K562 (cell line): ENCODE results near the gene DUS1L.

Source experiments
- CTCF ChIP-seq, 3 experiments: IDR thresholded peaks in 2 of 3; conservative IDR thresholded peaks in 1 of 3; 2 replicates each; pipeline ENCODE4 v1.5.1; 2011 to 2012; ENCODE audit warnings: low read length in 3 of 3, mild to moderate bottlenecking in 3 of 3, control low read depth in 2 of 3, improper control_type of control experiment in 1 of 3, inconsistent platforms in 1 of 3, low read depth in 1 of 3, mixed read lengths in 1 of 3, moderate library complexity in 1 of 3; ENCODE audit not compliant: insufficient read depth in 2 of 3
- EZH2 ChIP-seq: IDR thresholded peaks from 2 replicates; pipeline ENCODE4 v1.6.1; 2012; ENCODE audit warnings: low read depth, mild to moderate bottlenecking, inconsistent platforms, low read length, borderline replicate concordance
- GATA2 ChIP-seq: sonication (generic); formaldehyde crosslinking; IDR thresholded peaks from 2 replicates; pipeline ENCODE4 v1.4.0; 2020; ENCODE audit warnings: mild to moderate bottlenecking, missing genetic modification reagents
- MTF1 ChIP-seq: fragments of 250-450 bp; sonication (Bioruptor Pico); IDR thresholded peaks from 2 replicates; pipeline ENCODE4 v1.9.0; 2021; ENCODE audit warnings: moderate library complexity, mild to moderate bottlenecking, inconsistent platforms, borderline replicate concordance
- RBM39 ChIP-seq: fragments of 200-400 bp; formaldehyde crosslinking; optimal IDR thresholded peaks from 2 replicates; pipeline ENCODE3; 2018; ENCODE audit warnings: low read depth, low read length
- TEAD4 ChIP-seq, 2 experiments: sonication (generic) in 1 of 2; formaldehyde crosslinking in 1 of 2; IDR thresholded peaks; 2 replicates each; pipeline versions ENCODE4 v1.6.1 to v1.8.0; 2012 to 2022; ENCODE audit warnings: borderline replicate concordance in 1 of 2, inconsistent platforms in 1 of 2, low read length in 1 of 2, mild to moderate bottlenecking in 1 of 2, missing genetic modification reagents in 1 of 2
- TF ChIP-seq, protein P1 (sequence below): sonication (generic); formaldehyde crosslinking; IDR thresholded peaks from 2 replicates; pipeline ENCODE4 v1.8.1; 2022; ENCODE audit warnings: missing genetic modification reagents

DNA sequence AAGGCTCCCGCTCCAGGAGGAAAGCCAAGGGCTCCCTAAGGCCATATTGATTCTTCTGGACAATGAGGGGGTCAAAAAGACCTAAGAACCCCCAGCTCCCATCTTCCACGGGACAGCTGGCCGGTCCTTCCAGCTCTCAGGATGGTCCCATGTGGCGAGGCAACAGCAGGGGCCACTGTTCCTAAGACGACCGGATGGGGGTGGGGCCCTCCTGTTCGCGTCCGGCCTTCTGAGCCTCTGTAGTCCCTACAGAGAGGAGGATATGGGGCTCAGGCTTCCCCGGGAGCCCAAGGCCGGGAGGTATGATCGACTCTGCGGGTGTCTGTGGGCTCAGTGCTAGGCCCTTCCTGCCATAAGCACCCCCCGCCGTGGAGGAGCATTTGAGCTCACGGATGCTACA, 22.1 kb downstream of the DUS1L start:
- TF ChIP-seq MTF1 (CRISPR knock-in tag) (no peak), CTCF (IDR thresholded peaks at IDR 0.05 in 2 of 3, conservative IDR thresholded peaks at IDR 0.05 in 1 of 3; ENCODE audit: insufficient read depth in 2 of 3, low read depth in 1 of 3, low read length in 3 of 3) (0 out of 6 replicates have a peak, but pooled peaks of 1 of the 3 experiments have one; percentile 4), EZH2 (no peak), RBM39 (no peak), GATA2 (CRISPR knock-in tag) (no peak), TEAD4 (IDR thresholded peaks at IDR 0.05; ENCODE audit: low read length) (no peak), TEAD4 (CRISPR knock-in tag; IDR thresholded peaks at IDR 0.05; ENCODE audit: borderline replicate concordance) (no peak)
- TF ChIP-seq, protein P1, sequence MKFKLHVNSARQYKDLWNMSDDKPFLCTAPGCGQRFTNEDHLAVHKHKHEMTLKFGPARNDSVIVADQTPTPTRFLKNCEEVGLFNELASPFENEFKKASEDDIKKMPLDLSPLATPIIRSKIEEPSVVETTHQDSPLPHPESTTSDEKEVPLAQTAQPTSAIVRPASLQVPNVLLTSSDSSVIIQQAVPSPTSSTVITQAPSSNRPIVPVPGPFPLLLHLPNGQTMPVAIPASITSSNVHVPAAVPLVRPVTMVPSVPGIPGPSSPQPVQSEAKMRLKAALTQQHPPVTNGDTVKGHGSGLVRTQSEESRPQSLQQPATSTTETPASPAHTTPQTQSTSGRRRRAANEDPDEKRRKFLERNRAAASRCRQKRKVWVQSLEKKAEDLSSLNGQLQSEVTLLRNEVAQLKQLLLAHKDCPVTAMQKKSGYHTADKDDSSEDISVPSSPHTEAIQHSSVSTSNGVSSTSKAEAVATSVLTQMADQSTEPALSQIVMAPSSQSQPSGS = no peak
